HG03280 (cell line): ENCODE data around the gene ATXN7.

Source experiments
- ATAC-seq: cut with Tn5 transposase; IDR thresholded peaks from one replicate; pipeline ENCODE4 v1.9.1; 2021; ENCODE audit warnings: mild to moderate bottlenecking, moderate library complexity; ENCODE audit not compliant: unreplicated experiment

Gene ATXN7

GRCh38 chr3:63932509-63933212, 69.0 kb downstream of the ATXN7 start:
- no peak for ATAC-seq

GRCh38 chr3:63933459-63933858, 69.8 kb downstream of the ATXN7 start:
- peak; percentile 63 for ATAC-seq

- ATAC-seq, result no peak
Observed at GRCh38 chr3:63934041-63934866, 70.6 kb downstream of the ATXN7 start.

- ATAC-seq, result no peak
Observed at GRCh38 chr3:63936925-63937324, 73.3 kb downstream of the ATXN7 start.

GRCh38 chr3:63937661-63938651, 74.3 kb downstream of the ATXN7 start:
- peak; percentile 61 for ATAC-seq

GRCh38 chr3:63940389-63940757, 76.7 kb downstream of the ATXN7 start:
- ATAC-seq, result no peak

DNA sequence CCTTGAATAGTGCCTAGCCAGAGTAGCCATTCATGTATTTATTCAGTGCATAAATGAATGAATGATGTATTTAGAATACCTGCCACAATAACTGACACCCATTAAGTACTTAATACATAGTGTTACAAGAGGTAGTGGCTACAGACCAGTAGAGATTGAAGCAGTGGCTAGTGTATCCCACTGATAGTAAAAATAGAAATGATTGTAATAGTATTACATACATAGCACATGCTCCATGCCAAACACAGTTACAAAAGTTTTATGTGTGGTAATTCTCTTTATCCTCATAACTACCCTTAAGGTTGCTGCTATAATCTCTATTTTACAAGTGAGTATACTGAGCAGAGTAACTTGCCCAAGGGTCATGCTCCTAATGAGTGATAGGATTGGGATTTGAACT, 78.9 kb downstream of the ATXN7 start:
- ATAC-seq, result no peak

GRCh38 chr3:63943678-63944077, 80.0 kb downstream of the ATXN7 start:
- no peak for ATAC-seq

GRCh38 chr3:63945558-63946096, 82.0 kb downstream of the ATXN7 start:
- ATAC-seq, result no peak

DNA sequence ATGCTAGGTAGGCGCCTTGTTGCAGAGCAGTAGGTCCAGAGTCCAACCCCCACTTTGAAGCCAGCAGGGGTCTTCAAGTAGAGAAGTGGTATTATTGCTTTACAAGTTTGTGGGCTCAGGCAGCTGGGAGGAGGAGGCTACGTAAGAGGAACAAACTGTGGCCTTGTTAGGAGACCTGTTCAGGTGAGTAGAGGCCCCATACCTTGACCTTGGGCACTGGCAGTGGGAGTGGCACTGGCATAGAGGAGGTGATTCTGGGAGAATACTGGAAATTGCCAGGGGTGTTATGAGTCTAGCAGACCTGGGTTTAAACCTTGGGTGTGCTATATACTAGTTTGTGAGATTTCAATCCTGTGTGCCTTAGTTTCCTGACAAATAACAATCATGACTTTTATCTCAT, 83.1 kb downstream of the ATXN7 start:
- no peak for ATAC-seq

DNA sequence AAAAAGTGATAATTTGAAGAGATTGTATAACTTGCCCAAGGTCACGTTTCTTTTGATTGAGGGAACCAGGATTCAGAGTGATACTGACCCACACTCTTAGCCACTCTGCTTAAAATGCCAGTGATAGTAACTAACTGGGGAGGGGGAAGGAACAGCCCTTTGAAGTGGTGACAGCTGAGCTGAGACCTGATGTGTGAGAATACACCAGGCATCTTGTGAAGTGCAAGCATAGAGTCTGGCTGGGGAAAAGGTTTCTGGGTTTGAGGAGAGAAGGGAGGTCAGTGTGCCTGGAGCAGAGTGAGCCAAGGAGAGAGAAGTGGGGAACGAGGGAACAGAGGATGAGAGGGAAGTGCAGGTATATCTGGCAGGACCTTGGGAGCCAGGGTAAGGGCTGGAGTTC, 83.9 kb downstream of the ATXN7 start:
- ATAC-seq, result no peak

- ATAC-seq, result no peak
Observed at GRCh38 chr3:63949005-63949404, 85.3 kb downstream of the ATXN7 start.

DNA sequence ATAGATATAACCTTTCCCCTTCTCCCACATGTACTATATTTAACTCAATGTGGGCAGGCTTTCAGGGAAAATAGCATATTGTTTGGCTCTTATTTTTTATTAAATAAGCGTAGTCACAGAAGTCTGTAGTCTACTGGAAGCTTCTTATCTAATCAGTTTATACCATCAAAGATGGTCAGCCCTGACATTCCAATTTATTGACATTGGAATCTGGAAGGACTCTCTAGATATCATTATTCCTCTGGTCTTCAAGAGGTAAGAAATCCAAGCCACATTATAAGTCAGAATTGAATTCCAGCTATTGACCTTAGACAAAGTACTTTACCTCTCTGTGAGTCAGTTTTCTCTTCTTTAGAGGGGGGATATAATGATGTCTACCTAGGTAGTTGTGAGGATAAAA, 87.0 kb downstream of the ATXN7 start:
- ATAC-seq, result no peak

DNA sequence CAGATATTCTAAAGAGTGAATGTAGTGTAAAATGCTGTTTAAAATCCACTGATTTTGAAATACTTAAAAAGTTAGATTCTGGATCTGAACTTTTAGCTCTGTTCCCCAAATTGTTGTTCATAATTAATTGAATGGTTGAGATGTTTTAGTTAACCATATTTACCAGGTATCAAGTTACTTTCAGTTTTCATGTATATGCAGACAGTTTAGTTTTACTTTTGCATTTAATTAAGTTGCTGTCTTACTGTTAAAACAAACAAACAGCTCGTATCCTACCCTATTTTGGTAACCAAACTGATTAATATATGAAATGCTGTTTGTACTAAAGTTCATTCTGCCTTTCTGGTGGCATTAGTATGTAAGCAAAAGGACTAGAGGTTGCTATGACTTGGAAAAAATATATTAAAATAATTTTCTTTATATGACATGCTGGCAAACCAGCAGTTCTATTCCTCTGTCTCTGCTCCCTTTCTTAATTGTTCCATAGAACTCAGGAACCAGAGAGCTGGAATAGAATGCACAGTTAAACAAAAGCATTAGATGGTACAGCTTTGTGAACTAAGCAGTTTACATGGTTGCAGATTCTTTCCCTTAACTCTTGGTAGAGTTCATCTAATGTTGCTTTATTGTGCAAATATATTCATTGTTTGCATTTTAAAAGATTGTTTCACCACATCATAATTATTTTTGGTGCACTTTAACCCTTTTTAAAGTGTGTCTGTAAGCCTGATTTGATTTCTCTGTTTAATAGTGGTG, 88.0 kb downstream of the ATXN7 start:
- peak; percentile 76 for ATAC-seq

DNA sequence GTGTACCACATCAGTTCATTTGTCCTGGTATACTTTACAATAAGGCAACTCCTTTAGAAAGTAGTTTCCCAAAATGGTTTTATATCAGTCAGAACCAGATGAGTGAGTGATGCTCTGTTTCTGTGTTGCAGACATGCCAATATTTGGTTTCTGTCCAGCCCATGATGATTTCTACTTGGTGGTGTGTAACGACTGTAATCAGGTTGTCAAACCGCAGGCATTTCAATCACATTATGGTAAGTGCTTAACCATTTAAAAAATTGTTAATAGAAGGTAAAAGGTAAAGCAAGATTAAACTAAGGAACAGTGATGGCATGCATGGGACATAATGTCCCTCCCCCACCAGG, 88.6 kb downstream of the ATXN7 start:
- ATAC-seq, result no peak

- no peak for ATAC-seq
Observed at GRCh38 chr3:63954182-63954581, 90.5 kb downstream of the ATXN7 start.

DNA sequence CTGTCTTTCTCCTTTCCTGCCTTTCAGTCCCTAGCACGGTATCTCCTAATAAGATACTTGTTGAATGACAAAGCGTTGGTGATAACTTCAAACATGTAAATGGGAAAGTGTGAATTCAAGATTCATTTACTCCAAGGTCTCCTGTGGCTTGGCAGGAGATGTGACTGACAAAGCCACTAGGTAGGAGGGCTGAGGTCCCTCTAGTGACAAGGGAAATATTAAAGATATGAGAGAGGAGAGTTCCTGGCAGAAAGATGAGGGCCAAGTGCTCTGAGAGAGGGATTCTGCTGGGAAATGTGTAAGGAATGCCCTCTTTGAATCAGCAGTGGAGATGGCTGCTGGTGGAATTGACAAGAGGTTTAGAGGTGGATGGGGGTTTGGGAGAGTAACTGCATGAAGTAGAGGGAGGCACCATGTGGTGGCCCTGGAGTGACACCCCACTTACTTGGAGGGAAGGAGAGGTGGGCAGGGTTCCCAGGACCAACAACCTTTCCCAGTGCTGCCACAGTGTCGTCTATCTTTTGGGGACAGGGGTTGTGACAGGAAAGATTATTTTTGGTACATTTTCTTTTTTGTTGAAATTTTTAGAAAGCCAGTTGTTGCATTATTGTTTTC, 91.5 kb downstream of the ATXN7 start:
- no peak for ATAC-seq

DNA sequence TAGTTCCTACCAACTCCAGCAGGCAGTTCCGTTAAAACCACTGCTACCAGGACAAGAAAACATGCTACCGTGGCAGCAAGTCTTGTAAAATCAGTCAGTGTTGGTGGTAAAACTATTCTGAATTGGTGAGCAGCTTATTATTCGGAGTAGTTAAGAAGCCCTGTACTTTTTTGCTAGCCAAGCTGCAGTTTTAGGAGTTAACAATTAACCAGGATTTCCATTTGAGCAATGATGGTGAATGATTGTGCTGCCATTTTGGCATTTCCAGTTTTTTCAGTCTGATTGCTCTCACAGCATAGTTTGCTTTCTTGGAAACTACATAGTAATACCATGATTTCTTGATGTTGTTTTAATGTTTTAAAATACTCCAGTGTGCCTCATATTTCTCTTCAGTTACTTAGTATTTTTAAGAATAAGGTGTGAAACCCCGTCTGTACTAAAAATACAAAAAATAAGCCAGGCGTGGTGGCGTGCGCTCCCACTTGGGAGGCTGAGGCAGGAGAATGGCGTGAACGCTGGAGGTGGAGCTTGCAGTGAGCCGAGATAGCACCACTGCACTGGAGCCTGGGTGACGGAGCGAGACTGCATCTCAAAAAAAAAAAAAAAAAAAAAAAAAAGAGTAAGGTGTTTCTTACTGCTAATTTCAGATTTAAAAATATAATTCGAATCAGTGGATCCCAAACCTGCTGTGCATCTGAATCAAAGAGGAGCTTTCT, 92.3 kb downstream of the ATXN7 start:
- ATAC-seq, result no peak

GRCh38 chr3:63959146-63959545, 95.5 kb downstream of the ATXN7 start:
- no peak for ATAC-seq
